ENCODE results near the gene PRUNE2. TPM values are rescaled to one million over a fixed set of nuclear protein-coding genes. Genes with fewer than 3 reads are reported as not detected.
"Not testable (repeated sequence)": the region's sequence is repeated elsewhere in the genome, so short reads cannot be mapped to it uniquely, and the experiment has no call there.

PRUNE2 gene
- total RNA-seq, 1 experiment from 2014 or later = 7.2 TPM

DNA sequence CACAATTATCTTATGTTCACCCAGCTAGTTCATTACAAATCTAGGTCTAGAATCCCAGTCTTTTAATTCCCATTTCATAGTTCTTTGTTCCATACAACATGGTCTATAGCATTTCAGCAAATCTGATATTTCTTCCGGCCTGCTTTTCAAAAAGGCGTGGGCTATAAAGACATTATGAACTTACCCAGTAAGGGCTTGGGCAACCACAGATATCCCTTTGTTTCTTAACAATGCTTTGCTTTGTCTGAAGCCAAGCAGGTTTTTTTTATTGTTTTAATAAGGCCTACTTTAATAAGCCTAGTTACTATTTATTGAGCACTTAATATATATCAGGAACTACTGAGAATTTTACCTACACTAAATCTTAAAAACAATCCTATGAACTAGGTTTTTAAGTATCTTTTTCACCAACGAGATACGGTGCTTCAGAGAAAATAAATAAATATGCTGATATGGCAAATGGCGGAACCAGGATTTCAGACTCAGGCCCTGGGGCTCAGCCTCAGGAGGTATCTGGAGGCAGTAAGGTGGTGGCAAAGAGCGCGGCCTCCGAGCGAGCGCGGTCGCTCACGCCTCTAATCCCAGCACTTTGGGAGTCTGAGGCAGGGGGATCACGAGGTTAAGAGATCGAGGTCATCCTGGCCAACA, 112.0 kb downstream of the PRUNE2 start:
- DNase-seq (ENCODE audit: low read depth) = no peak

DNA sequence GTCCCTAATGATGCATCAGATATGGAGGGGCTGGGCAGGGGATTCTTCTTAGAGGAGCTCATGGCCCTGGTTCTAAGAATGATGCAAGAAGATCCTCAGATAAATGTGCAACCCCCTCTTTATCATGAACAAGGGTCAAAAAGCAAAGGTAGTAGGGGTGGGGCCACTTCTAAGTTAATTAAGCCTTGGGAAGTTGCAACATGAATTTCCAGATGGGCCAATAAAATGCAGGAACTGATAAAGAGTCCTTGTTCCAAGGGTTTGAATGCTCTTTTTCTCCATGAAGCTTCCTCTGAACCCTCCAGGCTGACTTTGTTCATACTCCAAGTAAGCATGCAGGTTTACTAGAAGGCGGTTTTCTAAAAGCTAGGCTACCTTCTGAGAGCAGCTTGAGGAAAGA, 116.1 kb downstream of the PRUNE2 start:
- DNase-seq (ENCODE audit: low read depth) = no peak

DNA sequence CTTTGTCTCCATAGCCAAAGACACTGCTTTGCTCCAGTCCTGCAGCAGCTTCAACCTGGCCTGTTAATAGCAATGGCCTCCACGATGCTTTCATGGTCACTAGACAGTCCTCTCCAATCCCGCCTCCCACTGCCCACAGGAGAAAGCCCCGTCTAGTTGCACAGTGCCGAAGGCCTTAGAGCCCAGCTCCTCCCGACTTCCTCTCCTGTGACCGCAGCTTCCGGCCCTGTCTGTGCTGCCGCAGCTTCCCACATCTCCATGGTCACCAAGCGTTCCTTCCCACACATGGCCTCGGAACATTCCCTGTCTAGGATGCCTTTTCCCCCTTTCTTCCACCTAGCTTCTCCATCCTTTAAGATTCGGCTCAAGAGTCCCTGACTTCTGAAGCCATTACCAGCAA, 118.2 kb downstream of the PRUNE2 start:
- no peak for DNase-seq (ENCODE audit: low read depth)

DNA sequence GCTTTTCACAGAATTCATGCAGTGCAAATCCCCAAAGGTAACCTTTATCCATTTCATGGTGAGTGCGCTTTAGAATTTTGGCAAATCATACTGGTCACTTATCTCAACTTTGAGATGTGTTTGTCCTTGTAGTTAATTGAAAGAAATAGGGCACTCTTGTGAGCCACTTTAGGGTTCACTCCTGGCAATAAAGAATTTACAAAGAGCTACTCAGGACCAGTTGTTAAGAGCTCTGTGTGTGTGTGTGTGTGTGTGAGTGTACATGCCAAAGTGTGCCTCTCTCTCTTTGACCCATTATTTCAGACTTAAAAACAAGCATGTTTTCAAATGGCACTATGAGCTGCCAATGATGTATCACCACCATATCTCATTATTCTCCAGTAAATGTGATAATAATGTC, 120.4 kb downstream of the PRUNE2 start:
- no peak for DNase-seq (ENCODE audit: low read depth)

DNA sequence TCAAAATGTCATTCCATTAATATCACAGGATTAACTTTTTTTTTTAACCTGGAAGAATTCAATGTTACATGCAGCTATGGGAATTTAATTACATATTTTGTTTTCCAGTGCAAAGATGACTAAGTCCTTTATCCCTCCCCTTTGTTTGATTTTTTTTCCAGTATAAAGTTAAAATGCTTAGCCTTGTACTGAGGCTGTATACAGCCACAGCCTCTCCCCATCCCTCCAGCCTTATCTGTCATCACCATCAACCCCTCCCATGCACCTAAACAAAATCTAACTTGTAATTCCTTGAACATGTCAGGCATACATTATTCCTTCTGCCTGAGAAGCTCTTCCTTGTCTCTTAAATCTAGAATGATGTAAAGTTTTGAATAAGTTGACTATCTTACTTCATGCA, 121.0 kb downstream of the PRUNE2 start:
- DNase-seq (ENCODE audit: low read depth) = no peak

DNA sequence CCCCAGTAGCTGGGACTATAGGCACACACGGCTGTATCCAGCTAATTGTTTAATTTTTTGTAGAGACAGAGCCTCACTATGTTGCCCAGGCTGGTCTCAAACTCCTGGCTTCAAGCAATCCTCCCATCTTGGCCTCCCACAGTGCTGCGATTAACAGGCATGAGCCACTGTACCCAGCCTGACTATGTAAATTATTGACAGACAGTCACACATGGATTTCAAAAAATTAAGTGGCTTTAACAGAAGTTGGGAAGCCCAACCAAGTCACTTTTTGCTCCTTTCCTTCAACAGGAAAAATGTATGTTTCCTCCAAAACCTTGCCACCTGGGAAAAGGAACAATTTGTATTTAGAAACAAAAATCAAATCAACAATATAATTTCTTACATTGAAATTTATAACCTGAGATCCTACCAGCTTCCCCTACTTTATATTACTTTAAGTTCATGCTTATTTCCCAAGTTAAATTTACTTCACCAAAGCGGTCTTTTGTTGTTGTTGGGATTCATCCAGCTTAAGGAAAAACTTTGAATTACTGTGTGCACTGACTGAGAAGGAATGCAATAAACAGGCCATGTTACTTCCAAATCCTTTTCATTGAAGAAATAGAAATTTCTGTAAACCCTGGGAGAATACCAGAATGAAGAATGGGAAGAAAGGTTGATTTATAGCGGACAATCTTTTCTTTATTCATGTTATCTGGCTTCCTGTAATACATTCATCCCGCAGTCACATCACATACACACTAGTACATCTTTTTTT, 133.0 kb downstream of the PRUNE2 start:
- peak; percentile 4 for DNase-seq (ENCODE audit: low read depth)

DNA sequence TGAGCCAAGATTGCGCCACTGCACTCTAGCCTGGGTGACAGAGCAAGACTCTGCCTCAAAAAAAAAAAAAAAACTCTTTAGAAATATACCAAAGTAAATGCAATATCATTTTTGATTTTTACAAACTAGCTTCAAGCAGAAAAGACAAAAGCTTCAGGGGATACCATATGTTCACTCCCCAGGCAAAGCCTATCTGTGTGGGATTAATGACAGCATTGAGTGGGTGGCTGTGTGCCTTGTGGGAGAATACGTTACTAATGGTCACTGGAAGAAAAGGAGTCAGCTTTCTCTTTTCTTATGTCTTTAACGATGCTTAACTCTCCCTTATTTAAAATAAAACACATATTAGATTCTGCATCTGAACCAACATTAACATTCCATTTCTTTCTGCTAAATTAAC, 139.8 kb downstream of the PRUNE2 start:
- no peak for DNase-seq (ENCODE audit: low read depth)

DNA sequence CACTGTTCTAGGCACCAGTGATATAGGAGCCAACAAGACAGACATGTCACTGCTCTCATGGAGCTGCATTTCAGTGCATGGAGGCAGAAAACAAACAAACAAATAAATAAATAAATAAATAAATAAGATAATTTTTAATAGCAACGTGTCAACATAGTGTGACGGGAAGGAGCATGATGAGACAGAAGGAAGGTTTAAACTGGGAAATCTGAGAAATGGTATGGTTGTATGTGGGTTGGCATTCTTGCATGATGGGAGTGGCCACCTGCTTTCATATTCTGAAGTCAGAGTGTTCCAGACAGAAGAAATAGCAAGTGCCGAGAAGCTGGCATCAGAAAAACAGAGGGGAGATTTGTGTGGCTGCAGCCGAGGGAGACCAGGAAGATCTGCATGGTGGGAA, 141.8 kb downstream of the PRUNE2 start, which contains the start of gene PCA3:
Gene PCA3, plus strand, starts transcription at position 301 of the 400 bp plus-strand sequence.
- DNase-seq (ENCODE audit: low read depth) = no peak

DNA sequence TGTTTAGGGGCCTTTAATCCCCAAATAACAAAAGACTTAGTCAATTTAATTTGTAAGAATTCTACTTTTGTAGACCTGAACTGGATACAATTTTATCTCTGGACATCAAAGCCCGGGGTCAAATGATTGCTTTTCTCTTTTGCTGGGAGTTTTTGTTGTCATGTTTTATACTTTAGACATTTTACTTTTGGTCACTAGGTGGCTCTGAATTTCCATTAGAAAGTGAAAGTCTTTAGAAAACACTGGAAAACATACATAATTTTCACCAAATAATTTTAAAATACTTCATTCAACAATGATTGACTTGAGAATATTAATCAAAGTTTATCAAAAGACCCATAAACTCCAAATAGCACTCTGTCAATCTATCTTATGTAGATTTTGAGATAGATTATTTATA, 144.5 kb downstream of the PRUNE2 start:
- peak; percentile 9 for DNase-seq (ENCODE audit: low read depth)

DNA sequence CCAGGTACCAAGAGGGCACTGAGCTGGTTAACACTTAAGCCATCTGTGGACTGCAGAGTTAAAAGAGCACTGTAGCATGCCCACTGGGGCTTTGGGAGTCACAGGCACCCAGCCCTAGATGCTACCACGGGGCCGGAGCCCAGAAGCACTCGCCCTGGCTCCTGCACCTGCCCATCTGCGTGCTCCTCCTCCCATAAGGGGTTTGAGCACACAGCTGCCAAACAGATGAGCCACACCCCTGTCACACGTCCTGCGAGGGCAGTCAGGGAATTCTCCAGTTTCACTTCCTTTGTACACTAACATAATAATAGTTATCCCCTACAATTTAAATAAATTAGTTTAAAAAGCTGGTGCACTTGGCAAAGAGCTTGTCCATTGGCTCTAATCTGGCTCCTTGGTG, 146.2 kb downstream of the PRUNE2 start:
- no peak for DNase-seq (ENCODE audit: low read depth)

DNA sequence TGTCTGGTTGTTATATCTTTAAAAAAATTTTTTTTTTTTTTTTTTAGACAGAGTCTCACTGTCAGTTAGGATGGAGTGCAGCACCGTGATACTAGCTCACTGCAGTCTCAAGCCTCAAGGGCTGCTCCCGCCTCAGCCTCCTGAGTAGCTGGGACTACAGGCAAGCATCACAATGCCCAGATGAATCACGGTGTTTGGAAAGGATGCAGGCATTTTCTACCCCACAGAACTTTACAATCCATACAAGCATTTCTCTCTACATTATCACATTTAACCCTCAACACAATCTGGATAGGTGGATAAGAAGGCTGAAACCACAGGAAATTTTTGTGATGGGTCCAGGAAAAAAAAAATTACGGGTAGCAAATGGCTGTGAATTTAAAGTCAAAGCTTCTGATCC, 147.4 kb downstream of the PRUNE2 start:
- peak; percentile 3 for DNase-seq (ENCODE audit: low read depth)

DNA sequence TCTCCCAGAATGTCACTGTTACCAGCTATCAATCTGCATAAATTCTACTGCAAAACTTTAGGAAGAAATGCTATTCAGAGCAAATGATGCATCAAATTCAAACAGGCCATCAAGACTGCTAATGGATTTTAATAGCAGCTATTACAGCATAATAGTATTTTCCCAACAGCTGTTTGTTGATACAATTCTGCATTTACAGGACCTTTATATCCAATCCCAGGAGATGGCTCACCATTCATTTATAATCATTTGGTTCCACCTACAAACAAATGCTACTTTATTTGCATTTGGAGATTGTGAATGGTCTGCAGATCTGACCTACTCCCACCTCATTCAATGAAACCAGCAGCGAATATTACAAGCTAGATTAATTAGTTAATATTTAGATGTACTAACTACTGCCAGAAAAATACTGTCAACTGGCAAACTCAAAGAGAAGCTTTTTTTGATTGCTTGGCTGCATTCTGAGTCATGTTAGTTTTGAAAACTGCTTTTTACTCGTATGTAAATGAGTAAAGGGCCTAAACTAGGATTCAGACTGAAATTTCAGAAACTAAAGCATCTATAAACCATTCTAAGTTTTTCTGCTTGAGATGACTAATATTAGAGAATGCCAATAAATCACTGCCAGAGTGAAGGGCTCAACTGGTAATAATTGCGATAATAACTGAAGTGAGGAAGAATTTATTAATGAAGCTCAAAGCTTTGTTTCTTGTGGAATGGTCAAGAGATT, 148.8 kb downstream of the PRUNE2 start:
- no peak for DNase-seq (ENCODE audit: low read depth)

DNA sequence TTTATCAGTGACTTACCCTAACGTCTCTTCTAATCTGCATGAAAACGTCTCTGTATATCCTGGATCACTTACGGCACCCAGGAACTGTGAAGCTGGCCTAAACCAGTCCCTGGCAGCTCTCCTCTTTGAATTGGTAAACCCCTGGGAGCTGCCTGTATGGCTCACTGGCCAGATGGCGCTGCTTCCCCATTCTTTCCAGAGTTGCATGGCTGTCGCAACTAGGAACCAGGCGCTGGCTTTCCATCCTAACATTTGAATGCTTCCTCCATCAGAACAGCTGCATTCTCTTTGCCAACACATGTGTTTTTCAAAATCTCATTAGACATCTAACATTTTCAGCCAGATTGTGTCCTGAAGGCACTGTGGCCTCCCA, 149.7 kb downstream of the PRUNE2 start:
- DNase-seq (ENCODE audit: low read depth) = peak; percentile 25

DNA sequence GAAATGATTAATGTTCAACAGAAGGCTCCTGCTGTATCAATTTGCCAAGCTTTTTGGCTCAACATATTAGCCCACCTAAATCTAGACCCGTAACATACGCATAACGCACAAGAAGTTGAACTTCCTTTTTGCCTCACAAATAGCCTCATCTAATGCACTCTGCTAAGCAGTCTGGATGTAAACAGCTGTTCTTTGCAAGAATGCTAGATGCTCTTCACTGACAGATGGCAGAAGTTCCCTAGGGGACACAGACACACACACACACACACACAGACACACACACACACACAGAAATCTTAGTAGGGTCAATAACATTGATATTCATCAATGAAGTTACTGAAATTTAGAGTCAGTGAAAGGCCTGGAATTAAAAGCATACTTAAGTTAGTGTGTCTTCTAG, 154.9 kb downstream of the PRUNE2 start:
- DNase-seq (ENCODE audit: low read depth) = no peak

DNA sequence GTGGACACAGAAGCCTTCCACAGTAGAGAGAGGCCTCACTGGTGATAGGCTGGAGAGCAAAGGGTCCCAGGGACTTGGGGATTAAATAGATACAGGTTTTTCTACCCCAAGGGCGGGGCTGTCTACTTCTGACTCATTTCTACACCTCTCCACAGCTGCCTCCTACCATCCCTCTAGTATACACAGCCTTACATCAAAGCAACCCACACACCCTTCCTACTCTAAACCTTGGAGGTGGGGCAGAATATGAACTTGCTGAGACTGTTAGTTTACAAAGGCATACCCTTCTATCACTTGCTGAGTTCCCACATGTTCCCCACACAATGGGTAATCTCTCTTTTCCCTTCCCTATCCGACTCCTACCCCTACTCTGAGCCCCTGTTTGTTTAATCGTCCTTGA, 161.6 kb downstream of the PRUNE2 start:
- DNase-seq (ENCODE audit: low read depth) = no peak

DNA sequence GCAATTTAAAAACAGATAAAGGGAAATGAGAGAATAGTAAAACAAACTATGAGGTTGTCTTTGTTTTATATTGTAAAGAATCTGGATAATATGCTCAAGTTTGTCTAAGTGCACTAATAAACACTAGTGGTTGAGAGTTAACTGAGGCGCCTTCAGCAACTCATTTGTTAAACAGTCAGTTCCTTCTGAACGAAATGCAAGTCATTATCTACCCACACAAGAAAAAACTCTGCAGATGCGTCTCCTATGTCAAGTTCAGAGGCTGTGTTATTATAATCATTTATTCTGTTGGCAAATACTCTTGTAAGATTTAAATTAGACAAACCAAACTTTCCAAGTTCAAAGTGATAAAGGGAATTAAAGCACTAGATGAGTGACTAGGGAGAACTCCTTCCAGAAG, 162.0 kb downstream of the PRUNE2 start:
- no peak for DNase-seq (ENCODE audit: low read depth)

DNA sequence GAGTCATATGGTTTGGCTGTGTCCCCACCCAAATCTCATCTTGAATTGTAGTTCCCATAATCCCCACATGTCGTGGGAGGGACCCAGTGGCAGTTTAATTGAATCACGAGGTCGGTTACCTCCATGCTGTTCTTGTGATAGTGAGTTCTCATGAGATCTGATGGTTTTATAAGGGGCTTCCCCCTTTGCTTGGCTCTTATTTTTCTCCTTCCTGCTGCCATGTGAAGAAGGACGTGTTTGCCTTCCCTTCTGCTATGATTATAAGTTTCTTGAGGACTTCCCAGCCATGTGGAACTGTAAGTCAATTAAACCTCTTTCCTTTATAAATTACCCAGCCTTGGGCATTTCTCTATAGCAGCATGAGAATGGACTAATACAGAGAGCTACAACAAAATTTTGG, 163.0 kb downstream of the PRUNE2 start:
- DNase-seq (ENCODE audit: low read depth) = not testable (repeated sequence)

DNA sequence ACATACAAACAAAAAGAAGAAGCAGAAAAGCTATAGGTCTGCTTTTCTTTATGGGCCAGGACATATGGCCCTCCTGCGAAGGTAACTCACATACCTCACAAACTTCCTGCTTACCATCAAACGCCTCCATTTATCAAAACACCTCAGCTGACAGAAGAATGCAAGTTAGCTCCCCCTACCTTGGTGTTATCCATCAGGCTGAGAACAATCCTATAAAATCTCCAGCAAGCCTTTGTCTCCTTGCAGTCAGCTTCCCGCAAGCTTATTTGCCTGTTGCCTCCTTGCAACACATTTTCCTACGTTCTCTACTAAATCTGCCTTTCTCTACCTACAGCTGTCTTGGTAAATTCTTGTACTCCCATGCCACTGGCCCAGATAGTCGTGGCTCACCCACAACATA, 164.4 kb downstream of the PRUNE2 start:
- DNase-seq (ENCODE audit: low read depth) = no peak

DNA sequence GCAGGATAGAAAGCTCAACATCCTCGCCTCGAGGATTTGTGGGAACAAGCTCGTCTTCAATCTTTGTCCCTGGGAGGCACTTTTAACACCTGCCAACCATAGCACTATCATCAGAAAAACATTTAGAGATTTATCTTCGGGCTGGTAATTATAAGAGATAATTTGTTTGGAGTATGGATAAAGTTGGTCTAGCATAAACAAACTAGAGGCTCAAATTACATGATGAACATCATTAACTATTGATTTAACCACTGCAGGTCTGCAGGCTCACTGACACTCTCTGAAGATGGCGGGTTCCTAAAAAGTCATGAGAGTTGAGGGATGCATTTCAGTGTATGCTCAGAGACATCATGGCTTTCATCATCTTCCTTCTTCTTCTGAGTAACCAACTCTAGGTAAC, 167.5 kb downstream of the PRUNE2 start:
- DNase-seq (ENCODE audit: low read depth) = no peak

DNA sequence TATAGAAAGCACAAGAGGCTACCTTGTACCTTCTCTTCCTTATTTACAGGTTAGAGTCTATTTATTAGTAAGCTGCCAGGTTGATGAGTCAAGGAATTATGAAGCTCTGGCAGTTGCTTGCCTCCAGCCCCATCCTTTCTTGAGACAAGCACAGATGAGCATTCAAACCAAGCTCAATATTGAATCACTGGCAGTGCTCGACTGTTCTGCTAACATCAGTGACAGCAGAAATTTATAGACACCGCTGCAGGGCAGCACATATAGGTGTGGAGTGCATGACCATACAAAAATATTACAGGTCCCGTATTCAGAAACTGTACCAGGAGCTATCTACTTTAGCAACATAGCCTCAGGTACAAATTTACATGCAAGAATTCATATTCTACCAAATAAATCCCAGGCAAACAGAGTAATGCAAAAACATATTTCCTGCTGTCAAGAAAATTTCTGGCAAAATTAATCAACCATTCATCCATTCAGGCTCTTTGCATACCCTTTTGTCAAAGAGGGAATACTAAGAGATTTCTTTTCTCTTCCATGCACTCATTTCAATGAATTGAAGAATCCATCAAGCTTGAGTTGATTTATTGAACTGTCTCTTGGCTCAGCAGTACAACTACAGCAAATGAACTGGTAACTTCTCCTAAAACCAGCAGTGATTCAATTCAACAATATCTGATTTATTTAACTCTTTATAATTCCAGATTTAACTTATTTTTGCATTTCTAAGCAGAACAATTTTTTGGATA, 168.6 kb downstream of the PRUNE2 start:
- DNase-seq (ENCODE audit: low read depth) = no peak

DNA sequence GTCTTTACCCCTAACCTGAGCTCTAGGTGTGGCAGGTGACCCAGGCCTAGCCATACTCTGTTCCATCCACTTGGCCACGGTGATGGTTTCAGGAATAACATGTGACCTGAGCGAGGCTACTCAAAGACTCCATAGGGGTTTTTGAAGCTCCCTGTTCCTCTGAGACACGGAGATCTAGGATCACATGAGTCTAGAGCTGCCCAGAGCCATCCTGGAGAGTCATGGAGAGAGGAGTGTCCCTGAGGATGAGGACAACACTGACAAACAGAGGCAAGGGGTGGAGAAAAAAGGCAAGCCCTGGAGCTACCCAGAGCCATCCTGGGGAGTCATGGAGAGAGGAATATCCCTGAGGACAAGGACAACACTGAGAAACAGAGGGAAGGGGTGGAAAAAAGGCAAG, 171.2 kb downstream of the PRUNE2 start:
- DNase-seq (ENCODE audit: low read depth) = no peak

DNA sequence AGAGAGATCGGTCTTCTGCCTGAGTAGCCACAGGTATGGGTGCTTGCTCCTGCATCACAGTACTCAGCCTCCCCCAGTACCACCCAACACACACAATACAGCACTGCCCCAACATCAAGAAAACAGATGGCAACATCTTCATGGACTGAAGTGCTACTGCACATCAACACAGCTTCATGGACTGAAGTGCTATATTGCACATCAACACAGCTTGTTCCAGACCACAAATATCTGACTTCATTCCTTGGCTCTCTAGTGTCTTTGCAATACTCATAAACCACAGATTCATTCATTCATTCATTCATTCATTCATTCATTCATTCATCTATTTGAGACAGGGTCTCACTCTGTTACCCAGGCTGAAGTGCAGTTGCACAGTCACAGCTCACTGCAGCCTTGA, 172.8 kb downstream of the PRUNE2 start:
- no peak for DNase-seq (ENCODE audit: low read depth)

All from M059J (cell line).